Measurements from ENCODE around the gene HOXA2. TPM values are rescaled to one million over a fixed set of nuclear protein-coding genes. Genes with fewer than 3 reads are reported as not detected.

HOXA2 gene
- total and polyA plus RNA-seq, 2 of the 8 experiments (the other 6 are each of a cell fraction or from before 2014, with no cell fraction given), result not detected

- Histone ChIP-seq H3K36me3 (ENCODE audit: control insufficient read depth in 2 of 4, insufficient read depth in 4 of 4, low read length in 3 of 4) (no peaks in the 10 kb centered on the region), H2BK12ac (ENCODE audit: low read depth, low read length) (no peak overlapping the region), H4K8ac (ENCODE audit: extremely low read depth, insufficient read depth, low read length) (no peak overlapping the region), H3K9ac (replicated peaks in 1 of 4; ENCODE audit: extremely low read depth in 1 of 4, low read depth in 3 of 4, low read length in 3 of 4) (no peak overlapping the region), H3K9me3 (ENCODE audit: insufficient read depth in 2 of 2, low read depth in 1 of 2, low read length in 1 of 2) (no peaks in the 10 kb centered on the region), H2BK120ac (replicated peaks; ENCODE audit: low read depth, low read length) (no peak overlapping the region), H2BK15ac (ENCODE audit: low read length) (no peak overlapping the region), H3K18ac (ENCODE audit: extremely low read depth, low read length) (no peak overlapping the region), H3K79me1 (ENCODE audit: low read depth, low read length) (no peaks in the 10 kb centered on the region), H3K27ac (ENCODE audit: low read depth, low read length) (no peak overlapping the region), H3K23ac (ENCODE audit: insufficient read length) (no peak overlapping the region), H3K79me2 (ENCODE audit: control insufficient read depth in 1 of 2, insufficient read depth in 2 of 2, low read length in 2 of 2) (no peaks in the 10 kb centered on the region), H3K4me2 (ENCODE audit: insufficient read depth in 1 of 2, low read depth in 2 of 2, low read length in 2 of 2) (no peak overlapping the region), H3K27me3 (replicated peaks in 1 of 4; ENCODE audit: control insufficient read depth in 3 of 4, extremely low read depth in 1 of 4, insufficient read depth in 3 of 4, low read length in 3 of 4) (peaks cover 100% of the 10 kb centered on the region in 4 experiments), H4K20me1 (replicated peaks in 1 of 2; ENCODE audit: control insufficient read depth in 1 of 2, insufficient read depth in 2 of 2, low read length in 2 of 2) (peaks cover 29 to 32% of the 10 kb centered on the region in 2 experiments), H2BK5ac (ENCODE audit: low read depth, low read length) (no peak overlapping the region), H4K91ac (replicated peaks; ENCODE audit: insufficient read length, low read length) (no peak overlapping the region), H3K56ac (replicated peaks; ENCODE audit: insufficient read length, low read depth, low read length) (no peak overlapping the region), H3K14ac (ENCODE audit: insufficient read length) (no peak overlapping the region), H3K23me2 (ENCODE audit: low read depth, low read length) (no peaks in the 10 kb centered on the region; the same call in 1 of the 2 replicates), H2BK20ac (ENCODE audit: low read length) (no peak overlapping the region), H4K5ac (ENCODE audit: insufficient read length, low read depth, low read length) (no peak overlapping the region), H3K4me1 (replicated peaks in 1 of 4; ENCODE audit: control insufficient read depth in 3 of 4, insufficient read depth in 4 of 4, low read length in 3 of 4) (peaks cover 0 to 2% (median 0%) of the 10 kb centered on the region in 4 experiments; a peak in 1 of 7 replicates), H2AFZ (ENCODE audit: low read length) (no peak overlapping the region), H3K4ac (replicated peaks; ENCODE audit: insufficient read length, low read depth, low read length) (no peak overlapping the region), H3K4me3 (ENCODE audit: extremely low read depth in 1 of 4, insufficient read depth in 2 of 4, low read depth in 3 of 4, low read length in 4 of 4) (no peak overlapping the region), H2AK5ac (ENCODE audit: low read depth, low read length) (no peak overlapping the region)
- ChIA-PET CTCF (ENCODE audit: partially characterized antibody) (interaction anchor here (1.1 kb wide), 1 partner anchor 39 kb away, joined by 3 read pairs; no protein-coding TSS in a partner anchor), POLR2A (ENCODE audit: partially characterized antibody) (no interaction called here)
- TF ChIP-seq EZH2 (IDR thresholded peaks at IDR 0.05; ENCODE audit: low read depth, low read length, severe bottlenecking) (no peak), CBX8 (IDR thresholded peaks at IDR 0.05; ENCODE audit: borderline replicate concordance, low read depth, low read length) (peak; percentile 53; the same call in 1 of the 2 replicates)
- no peak for DNase-seq (ENCODE audit: low read depth in 1 of 2, low spot score in 2 of 2)
- FAIRE-seq, result no peak
- 34% methylated on average over 7 of the region's 7 CpGs; no CpG with 5 or more reads in 1 of the 2 experiments for WGBS, 2 experiments (ENCODE audit: extremely low coverage in 1 of 2, insufficient coverage in 1 of 2, insufficient read length in 1 of 2, insufficient replicate concordance in 2 of 2, low coverage in 1 of 2, low lambda C conversion rate in 2 of 2, missing lambda C conversion rate in 1 of 2)
These were observed 19.2 kb upstream of the HOXA2 start for GRCh38 chr7:27121684-27122076.
